ENCODE data around the gene POLR1B.
"Not testable (repeated sequence)": the region's sequence is repeated elsewhere in the genome, so short reads cannot be mapped to it uniquely, and the experiment has no call there.

POLR1B gene

DNA sequence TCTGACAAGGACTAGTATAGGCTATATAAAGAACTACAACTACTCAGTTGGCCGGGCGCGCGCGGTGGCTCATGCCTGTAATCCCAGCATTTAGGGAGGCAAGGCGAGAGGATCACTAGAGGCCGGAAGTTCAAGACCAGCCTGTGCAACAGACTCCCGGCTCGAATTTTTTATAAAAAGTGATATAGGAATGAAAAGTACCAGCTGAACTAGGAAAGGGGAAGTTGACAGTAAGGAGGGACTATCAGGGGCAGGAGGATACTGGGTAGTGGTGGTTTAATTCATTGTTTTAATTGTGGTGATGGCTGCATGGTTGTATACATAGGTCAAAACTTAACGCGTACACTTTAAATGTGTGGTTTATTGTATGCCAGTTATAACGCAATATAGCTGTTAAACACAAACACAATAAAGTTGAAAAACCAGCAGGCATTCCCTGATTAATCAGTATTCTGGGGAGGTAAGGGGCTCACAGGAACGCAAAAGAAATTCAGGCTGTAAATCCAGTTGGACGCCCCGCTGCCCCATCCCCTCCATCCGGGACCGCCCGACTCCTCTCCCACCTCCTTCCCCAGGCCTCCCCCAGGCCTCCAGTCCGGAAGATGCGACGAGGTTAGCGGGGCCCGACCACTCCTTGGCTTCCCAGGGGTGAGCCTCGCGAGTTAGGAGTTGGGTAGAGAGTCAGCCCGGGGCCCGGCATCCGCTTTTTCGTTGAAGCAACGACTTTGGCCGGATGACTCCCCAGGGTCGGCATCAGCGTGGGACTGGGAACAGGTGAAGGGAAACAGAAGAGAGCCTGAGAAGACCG is 746 bp upstream of the POLR1B start:
- no peak for DNase-seq

DNA sequence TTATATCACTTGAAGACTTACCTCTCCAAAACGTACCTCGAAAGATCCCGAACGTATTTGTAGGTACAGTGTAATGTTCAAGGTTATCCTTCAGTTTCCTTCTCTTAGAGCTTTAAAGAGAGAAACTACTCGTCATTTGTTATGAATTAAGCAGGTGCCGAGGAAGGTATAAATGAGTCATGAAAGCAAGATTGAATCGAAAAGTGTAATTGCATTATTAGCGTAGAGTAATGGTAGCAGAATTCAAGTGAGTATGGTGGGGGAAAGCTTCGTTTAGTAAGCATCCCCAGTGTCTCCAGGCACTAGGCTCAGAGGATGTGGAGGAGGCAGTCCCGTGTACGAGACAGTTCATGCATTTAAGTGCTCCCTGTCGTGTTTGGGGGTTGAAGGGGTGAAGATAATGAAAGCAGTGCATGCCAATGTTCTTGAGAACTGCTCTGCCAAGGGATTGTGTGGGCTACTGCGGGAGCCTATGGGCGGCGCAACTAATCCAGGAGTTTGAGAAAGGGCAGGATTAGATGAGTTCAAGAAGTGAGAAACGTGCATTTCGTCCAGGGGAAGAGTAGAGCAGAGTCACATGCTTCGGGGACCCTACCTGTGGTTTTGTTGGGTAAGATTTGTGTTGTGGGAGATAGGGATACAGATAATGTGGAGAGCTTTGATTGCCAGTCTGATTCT is 858 bp downstream of the POLR1B start:
- DNase-seq: no peak

DNA sequence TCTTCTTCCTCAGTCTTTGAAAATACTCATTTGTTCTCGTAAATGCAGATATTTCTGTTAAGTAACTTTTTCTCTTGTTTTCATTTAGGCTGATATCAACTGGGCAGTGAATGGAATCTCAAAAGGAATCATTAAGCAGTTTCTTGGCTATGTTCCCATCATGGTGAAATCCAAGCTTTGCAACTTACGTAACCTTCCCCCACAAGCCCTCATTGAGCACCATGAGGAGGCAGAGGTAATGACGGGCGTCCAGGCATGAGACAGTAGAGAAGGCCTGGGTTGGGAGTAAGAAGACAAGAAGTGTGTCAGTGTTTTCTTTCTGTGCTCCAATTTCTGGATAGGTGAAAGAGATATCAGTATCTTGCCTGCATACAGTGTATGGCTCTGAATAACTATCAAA is 5.1 kb downstream of the POLR1B start:
- DNase-seq: no peak

DNA sequence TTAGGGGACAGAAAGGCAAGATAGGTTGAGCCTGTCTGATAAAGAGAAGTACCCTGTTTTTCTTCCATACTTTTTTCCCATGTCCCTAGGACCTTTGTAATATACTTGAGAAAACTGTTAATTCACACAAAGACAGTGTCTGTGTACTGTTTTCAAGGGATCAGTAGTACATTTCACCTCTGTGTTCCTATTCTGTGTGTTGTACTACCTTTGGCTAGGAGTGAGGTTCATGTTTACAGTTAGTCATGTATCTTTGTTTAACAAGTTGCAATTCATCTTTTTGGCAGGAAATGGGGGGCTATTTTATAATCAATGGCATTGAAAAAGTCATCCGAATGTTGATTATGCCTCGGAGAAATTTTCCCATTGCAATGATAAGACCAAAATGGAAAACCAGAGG is 6.7 kb downstream of the POLR1B start:
- no peak for DNase-seq

DNA sequence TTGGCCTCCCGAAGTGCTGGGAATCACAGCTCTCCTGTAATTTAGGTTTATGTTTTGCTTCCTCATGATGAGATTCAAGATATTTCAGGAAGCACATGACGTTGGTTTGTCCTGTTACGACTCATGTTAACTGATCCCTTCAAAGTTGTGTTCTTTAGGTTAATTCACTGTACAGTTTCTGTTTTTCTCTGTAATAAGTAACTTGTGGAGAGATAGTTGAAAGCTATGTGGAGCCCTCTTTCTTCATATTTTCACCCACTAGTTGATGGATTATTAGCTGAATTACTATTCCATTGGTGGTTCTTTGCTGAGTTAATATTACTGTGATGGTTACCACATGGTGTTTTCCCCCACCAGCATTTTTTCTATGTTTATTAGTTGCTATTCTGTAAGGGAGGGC is 23.8 kb downstream of the POLR1B start:
- no peak for DNase-seq

DNA sequence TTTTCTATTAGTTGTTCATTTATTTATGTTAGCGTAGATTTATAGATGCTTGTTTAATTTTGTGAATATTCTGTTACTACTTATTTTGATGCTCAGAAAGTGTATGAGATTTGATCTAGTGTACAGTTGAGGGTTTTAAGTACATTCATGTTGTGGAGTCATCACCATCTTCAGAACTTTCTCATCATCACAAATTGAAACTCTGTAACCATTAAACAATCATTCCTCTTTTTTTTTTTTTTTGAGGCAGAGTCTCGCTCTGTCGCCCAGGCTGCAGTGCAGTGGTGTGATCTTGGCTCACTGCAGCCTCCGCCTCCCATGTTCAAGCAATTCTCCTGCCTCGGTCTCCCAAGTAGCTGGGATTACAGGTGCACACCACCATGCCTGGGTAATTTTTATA is 24.2 kb downstream of the POLR1B start:
- DNase-seq: not testable (repeated sequence)

DNA sequence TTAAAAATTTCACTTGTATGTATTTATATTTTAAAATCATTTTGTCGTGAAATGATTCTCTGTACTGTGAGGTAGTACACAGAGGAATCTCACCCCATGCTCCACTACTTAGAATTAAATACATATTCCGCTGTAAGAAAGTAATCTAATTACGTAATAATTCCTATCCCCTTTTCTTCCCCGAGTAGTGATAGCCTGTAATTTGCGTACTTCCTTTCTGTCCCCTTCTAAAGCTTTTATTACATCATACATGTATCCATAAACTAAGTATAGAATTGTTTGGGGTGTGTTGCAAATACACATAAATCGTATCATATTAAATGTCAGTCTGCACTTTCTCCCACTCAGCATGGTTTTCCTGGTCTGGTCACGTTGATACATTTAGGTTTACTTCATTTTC is 29.7 kb downstream of the POLR1B start:
- no peak for DNase-seq

DNA sequence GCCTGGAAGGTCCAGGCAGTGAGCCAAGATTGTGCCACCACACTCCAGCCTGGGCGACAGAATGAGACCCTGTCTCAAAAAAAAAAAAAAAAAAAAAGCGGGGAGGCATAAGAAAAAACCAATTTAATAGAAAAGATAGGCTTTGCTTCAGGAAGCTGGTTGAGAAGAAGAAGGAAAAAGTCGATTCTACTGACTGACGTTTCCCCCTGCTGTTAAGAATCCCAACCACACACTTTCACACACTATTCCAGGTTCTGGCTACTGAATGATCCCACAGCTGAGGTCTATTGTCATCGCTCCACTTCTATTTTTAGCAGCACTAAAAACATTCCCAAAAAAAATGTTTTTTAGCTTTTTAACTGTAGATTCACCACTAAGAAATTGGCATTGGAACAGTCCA is 35.5 kb downstream of the POLR1B start:
- DNase-seq: no peak

DNA sequence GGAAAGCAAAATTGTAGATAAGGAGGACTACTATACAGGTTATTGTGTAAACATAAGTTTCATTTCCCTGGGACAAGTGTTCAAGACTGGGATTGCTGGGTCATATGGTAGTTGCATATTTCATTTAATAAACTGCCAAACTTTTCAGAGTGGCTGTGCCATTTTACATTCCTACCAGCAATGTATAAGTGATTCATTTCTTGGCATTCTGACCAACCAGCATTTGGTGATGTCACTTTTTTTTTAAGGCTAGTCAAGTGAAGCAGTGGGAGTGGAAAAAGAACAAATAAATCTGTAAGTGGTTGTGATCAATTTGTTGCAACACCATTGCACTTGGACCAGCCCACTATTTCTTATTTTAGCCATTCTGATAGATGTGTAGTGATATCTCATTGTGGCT is 37.0 kb downstream of the POLR1B start:
- DNase-seq: no peak

DNA sequence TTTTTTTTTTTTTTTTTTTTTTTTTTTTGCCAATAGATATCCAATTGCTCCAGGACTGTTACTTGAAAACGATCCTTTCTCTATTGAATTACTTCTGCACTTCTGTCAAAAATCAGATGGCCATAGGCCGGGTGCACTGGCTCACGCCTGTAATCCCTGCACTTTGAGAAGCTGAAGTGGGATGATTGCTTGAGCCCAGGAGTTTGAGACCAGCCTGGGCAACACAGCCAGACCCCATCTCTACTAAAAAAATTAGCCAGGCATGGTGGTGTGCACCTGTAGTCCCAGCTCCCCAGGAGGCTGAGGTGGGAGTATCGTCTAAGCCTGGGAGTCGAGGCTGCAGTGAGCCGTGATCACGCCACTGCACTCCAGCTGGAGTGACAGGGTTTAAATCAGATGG is 37.8 kb downstream of the POLR1B start:
- DNase-seq: no peak

DNA sequence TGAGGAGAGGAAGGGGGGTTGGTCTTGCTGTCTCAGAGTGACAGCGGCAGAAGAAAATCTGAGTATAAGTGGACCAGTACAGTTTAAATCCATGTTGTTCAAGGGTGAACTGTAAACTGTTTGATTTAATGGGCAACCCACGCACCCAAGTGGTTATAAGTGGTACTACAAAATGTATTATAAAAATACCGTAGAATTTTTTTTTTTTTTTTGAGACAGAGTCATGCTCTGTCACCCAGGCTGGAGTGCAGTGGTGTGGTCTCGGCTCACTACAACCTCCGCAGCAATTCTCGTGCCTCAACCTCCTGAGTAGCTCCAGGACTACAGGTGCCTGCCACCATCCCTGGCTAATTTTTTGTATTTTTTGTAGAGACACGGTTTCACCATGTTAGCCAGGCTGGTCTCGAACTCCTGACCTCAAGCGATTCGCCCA is 40.1 kb downstream of the POLR1B start:
- DNase-seq: no peak

DNA sequence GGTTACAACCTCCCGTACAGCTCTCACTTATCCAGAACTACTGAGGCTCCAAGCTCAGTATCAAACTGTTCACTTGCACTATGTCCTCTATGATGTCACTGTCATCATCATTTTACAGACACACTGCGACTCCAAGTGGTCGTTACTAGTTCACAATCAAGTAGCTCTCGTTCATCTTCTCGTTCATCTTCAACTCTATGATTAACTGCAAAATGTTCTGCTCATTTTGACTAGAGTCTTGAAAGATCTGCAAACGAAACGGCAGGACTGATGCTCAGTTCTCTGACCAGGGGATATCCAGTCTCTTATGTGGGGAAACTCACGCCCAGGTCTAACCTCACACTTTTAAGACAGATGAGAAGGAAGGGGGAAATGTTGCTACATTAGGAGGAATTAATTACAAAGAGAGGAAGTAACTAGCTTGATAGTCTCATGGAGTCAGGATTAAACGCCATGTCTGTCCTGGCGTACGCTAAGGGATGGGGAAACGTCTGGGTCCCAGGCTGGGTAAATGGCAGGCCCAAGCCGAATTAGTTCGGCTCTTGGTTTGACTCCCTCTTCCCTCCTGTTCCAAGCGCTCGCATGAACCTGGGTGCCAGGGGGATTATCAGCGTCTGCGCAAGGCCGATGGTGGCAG is 41.4 kb downstream of the POLR1B start:
- DNase-seq: no peak

DNA sequence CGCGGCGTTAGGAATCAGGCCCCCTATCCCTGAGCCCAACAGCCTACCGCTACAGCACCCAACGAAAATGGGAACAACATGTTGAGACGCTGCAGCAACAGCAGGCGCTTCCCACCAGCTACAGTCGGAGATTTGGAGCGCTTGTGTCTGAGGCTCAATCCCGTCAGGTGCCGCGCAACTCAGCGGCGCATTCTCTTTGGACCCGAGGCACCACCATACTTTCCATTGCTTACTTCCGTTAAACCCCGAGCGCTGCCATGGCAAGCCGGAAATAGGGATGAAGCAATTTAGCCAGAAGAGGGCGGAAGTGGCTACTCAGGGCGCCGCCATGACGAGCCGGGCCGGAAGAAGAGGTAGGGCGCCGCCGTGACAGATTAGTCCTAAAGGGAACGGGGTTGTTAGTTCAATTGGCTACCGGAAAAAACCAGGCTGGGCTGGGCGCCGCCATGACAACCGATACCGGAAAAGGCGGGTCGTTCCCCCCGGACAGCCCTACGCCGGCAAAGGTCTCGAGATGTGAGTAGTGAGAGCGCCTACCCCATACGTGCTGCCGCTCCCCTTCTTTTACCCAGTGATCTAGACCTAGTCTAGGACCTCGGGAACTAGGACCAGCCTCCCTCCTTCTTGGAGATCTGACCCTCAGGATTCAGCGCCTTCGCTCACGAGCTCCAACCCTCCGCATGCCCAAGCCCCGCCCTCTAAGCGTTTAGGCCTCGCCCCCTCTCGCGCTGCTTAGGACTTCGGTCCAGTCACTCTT is 42.0 kb downstream of the POLR1B start, which contains the start of gene CHCHD5:
TSS of gene CHCHD5 (plus strand) at position 476 of the 757 bp plus-strand sequence. CDS start at position 515, 39 bp downstream.
- peak; percentile 91 for DNase-seq

DNA sequence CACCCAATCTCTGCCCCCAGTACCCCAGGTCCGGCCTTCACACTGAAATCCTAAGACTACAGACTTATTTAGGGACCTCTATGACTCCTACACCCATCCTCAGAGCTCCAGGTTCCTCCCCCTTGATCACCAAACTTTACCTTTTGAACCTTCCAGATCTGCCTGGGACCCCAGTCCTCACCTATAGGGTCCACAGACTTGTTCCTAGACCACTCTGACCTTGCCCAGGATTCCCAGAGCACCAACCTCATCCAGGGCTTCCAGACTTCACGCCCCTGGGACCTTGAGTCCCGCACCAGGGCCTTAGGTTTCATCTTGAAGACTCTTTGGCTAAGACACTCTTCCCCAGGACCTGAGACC is 42.6 kb downstream of the POLR1B start:
- no peak for DNase-seq

DNA sequence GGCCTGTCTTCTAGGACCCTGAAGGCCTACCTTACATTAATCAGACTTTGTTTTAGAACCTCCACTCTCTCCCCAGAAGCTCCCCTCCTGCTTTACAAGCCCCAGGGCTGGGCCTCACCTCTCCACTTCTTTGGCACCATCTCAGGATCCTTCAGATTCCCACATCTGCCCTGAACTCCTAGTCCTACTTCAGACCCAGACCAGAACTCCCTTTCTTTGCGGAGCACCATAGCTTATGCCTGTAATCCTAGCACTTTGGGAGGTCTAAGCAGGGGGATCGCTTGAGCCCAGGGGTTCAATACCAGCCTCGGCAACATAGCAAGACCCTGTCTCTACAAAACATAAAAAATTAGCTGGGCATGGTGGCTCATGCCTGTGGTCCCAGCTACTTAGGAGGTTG is 43.1 kb downstream of the POLR1B start:
- no peak for DNase-seq

DNA sequence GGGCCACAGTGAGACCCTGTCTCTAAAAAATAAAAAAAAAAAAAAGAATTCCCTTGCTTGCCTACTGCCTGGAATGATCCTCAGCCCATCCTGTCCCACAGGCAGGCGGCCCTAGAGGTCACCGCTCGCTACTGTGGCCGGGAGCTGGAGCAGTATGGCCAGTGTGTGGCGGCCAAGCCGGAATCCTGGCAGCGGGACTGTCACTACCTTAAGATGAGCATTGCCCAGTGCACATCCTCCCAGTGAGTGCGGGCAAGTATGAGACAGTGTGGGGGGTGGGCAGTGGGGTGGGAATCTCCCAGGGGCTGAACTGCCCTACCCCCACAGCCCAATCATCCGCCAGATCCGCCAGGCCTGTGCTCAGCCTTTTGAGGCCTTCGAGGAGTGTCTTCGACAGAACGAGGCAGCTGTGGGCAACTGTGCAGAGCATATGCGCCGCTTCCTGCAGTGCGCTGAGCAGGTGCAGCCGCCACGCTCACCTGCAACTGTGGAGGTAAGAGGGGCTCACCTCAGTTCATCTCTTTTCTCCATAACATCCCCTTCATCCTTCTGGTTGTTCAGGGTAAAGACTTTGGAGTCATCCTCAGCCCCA is 43.7 kb downstream of the POLR1B start:
- DNase-seq: no peak

DNA sequence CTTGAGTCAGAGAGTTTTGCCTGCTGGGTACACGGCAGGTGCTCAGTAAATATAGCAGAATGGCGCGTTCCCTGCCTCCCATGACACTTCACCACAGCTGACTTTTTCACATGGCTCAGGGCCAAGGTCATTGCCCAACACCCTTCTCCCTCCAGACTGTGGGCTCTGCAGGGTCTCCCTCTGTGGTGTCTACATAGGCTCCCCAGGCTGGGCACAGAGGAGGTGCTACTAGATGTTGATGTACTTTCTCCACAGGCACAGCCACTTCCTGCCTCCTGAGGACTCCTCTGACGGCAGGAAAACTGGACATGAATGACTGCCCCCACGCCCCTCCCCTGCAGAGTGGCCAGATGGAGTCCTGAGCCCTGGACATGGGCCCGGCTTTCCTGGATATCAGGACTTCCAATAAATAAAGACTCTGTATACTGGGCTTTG is 46.4 kb downstream of the POLR1B start:
- DNase-seq: no peak

DNA sequence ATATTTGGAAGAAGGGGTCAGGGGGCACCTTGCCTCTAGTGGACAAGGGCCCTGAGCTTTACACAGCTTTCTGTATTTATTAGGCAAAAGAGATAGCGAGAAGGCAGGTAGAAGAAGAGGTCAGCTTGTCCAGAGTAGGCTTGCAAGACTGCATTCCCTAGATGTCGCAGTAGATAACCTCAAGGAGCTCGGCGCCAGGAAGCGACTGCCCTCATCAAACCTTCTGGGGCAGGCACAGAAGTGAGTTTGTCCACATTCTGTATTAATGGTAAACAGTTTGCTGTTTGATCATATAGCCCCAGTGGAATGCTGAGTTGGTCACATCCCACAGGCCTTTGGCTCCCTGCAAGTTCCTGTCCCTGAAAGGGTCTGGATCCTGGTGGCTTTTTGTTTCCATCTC is 49.1 kb downstream of the POLR1B start:
- no peak for DNase-seq

DNA sequence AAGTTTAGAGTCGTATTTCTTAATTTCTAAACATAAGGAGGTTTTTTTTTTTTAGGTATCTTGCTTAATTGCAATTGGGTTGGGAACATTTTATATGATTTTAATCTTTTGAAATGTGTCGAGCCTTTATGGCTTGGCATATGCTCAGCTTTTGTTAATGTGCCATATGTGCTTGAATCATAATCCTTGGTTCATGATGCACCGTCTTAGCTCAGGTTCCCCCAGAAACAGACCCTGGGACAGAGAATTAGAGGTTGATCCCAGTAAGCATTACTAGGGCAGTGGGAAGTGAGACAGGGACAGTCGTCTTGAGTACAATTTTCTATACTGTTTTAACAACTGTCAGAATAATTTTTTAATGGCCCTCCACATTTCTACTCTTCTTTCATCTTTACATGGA is 51.5 kb downstream of the POLR1B start:
- DNase-seq: no peak

DNA sequence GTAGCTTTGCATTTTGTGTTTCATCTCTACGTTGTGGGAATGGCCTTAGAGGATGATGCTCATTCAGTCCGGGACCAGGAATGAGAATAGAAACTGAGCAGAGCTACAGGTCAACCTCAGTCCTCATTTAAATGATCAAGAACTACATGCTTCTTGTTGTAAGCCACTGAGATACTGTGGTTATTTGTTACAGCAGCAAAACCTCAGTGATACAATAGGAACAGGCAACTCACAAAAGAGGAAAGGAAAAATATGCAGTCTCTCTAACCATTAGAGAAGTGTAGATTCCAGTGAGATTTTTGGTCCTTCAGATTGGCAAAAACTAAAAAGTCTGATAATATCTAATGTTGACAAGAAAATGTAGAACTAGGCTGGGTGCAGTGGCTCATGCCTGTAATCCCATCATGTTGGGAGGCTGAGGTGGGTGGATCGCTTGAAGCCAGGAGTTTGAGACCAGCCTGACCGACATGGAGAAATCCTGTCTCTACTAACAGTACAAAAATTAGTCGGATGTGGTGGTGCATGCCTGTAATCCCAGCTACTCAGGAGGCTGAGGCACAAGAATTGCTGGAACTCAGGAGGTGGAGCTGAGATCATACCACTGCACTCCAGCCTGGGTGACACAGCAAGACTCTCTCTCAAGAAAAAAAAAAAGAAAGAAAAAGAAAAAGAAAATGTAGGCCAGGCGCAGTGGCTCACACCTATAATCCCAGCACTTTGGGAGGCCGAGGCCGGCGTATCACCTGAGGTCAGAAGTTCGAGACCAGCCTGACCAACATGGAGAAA is 55.5 kb downstream of the POLR1B start:
- no peak for DNase-seq

DNA sequence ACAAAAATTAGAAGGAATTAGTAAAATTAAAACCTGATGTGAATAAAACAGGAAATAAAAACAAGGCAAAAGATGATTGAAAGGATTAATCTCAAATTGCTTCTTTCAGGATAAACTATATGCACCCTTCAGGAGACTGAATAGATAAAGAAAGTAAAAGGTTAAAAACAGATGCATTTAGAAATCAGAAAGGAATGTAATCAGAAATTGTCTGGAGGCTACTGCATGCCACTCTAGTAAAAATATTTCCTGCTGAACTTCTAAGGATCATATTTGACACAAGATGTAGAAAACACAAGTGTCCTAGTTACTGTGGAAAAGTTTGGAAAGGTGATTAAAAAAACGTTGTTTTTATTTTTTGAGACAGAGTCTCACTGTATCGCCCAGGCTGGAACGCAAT is 58.4 kb downstream of the POLR1B start:
- DNase-seq: no peak

DNA sequence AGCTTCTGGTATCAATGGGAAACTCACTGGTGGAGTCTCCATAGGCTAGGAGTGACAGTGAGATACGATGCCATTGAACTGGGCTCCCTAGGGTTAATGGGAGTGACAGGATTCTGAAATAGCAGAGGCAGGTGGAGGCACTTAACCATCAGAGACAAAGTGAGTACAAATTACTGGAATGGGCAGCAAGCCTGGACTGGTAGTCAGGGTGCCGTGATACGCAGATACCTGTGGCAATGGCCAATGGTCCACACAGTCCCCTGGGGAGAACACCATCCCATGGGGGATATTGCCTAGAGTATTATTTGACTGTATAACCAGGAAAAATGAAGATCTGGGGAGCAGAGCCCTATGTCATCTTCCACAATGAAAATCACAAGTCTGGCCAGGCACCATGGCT is 59.5 kb downstream of the POLR1B start:
- no peak for DNase-seq

Measured in activated CD4-positive, alpha-beta T cell treated with anti-CD3 and anti-CD28 coated beads for 1 hour (primary cell).